Neural cell (in vitro differentiated cells): ENCODE data around the gene CHRDL2. TPM values are rescaled to one million over a fixed set of nuclear protein-coding genes. Genes with fewer than 3 reads are reported as not detected.
"Not testable (repeated sequence)": the region's sequence is repeated elsewhere in the genome, so short reads cannot be mapped to it uniquely, and the experiment has no call there.

Experiments used
- H2AFZ ChIP-seq: fragments of 200-600, 300-800 bp; sonication (generic), shearing (Covaris generic); 2 replicates; pipeline ENCODE4 v1.6.0; 2014; ENCODE audit warnings: low read depth, mild to moderate bottlenecking, antibody characterized with exemption, low read length, moderate library complexity
- H3F3A ChIP-seq: fragments of 200-600 bp; shearing (Covaris generic); 2 replicates; pipeline ENCODE4 v1.6.1; 2016; ENCODE audit warnings: mild to moderate bottlenecking, moderate library complexity, mixed read lengths, antibody characterized with exemption, low read length; ENCODE audit not compliant: insufficient read depth, poor library complexity, severe bottlenecking
- H3K27ac ChIP-seq: fragments of 200-600, 300-800 bp; sonication (generic), shearing (Covaris generic); 2 replicates; pipeline ENCODE4 v1.5.1; 2014; ENCODE audit warnings: mild to moderate bottlenecking, low read length, moderate library complexity
- H3K27me3 ChIP-seq: fragments of 300-800, 200-600 bp; sonication (generic), shearing (Covaris generic); 2 replicates; pipeline ENCODE4 v1.6.0; 2014; ENCODE audit warnings: mild to moderate bottlenecking, low read depth, low read length, moderate library complexity; ENCODE audit not compliant: insufficient read depth
- H3K36me3 ChIP-seq: fragments of 300-800, 200-600 bp; sonication (generic), shearing (Covaris generic); 2 replicates; pipeline ENCODE4 v1.5.1; 2014; ENCODE audit warnings: mild to moderate bottlenecking, antibody characterized with exemption, low read length, moderate library complexity; ENCODE audit not compliant: insufficient read depth
- H3K4me2 ChIP-seq: fragments of 300-800, 200-600 bp; sonication (generic), shearing (Covaris generic); 2 replicates; pipeline ENCODE4 v1.6.0; 2014; ENCODE audit warnings: mild to moderate bottlenecking, low read length
- H3K4me3 ChIP-seq: fragments of 300-800, 200-600 bp; sonication (generic), shearing (Covaris generic); 2 replicates; pipeline ENCODE4 v1.5.1; 2014; ENCODE audit warnings: mild to moderate bottlenecking, low read length, moderate library complexity
- H3K79me2 ChIP-seq: fragments of 200-600 bp; shearing (Covaris generic); replicated peaks from 2 replicates; pipeline ENCODE4 v1.6.0; 2014; ENCODE audit warnings: mild to moderate bottlenecking, low read length, moderate library complexity; ENCODE audit not compliant: insufficient read depth
- H3K9ac ChIP-seq: fragments of 300-800, 200-600 bp; sonication (generic), shearing (Covaris generic); 2 replicates; pipeline ENCODE4 v1.6.1; 2016; ENCODE audit warnings: mild to moderate bottlenecking, low read length, mixed read lengths
- H3K9me2 ChIP-seq: fragments of 200-600 bp; shearing (Covaris generic); 2 replicates; pipeline ENCODE4 v1.6.1; 2016; ENCODE audit warnings: mild to moderate bottlenecking, low read length, mixed read lengths; ENCODE audit not compliant: insufficient read depth
- H3K9me3 ChIP-seq: fragments of 200-600, 300-800 bp; sonication (generic), shearing (Covaris generic); 2 replicates; pipeline ENCODE4 v1.6.1; 2016; ENCODE audit warnings: mild to moderate bottlenecking, mixed run types, low read length, moderate library complexity, mixed read lengths
- H4K20me1 ChIP-seq: fragments of 200-600 bp; shearing (Covaris generic); 2 replicates; pipeline ENCODE4 v1.6.1; 2016; ENCODE audit warnings: mild to moderate bottlenecking, mixed run types; ENCODE audit not compliant: insufficient read depth
- CTCF ChIP-seq: fragments of 450-650 bp; IDR thresholded peaks from 2 replicates; pipeline ENCODE4 v1.5.1; 2014; ENCODE audit warnings: antibody characterized with exemption, mild to moderate bottlenecking, moderate library complexity; ENCODE audit not compliant: poor library complexity, severe bottlenecking
- EP300 ChIP-seq: fragments of 450-650 bp; conservative IDR thresholded peaks from 2 replicates; pipeline ENCODE4 v1.6.1; 2014; ENCODE audit warnings: antibody characterized with exemption, mild to moderate bottlenecking, moderate library complexity; ENCODE audit not compliant: poor library complexity, severe bottlenecking
- EZH2 ChIP-seq: fragments of 200-600, 300-800 bp; shearing (Covaris generic), sonication (generic); IDR thresholded peaks from 2 replicates; pipeline ENCODE4 v1.6.1; 2014; ENCODE audit warnings: antibody characterized with exemption, low read length, borderline replicate concordance, mild to moderate bottlenecking; ENCODE audit not compliant: insufficient read depth, poor library complexity, severe bottlenecking
- MXI1 ChIP-seq: fragments of 450-650 bp; conservative IDR thresholded peaks from 2 replicates; pipeline ENCODE4 v1.6.1; 2014; ENCODE audit warnings: antibody characterized with exemption, mild to moderate bottlenecking; ENCODE audit not compliant: poor library complexity, severe bottlenecking
- POLR2AphosphoS5 ChIP-seq: IDR thresholded peaks from 2 replicates; pipeline ENCODE4 v1.6.1; 2012
- RAD21 ChIP-seq: fragments of 450-650 bp; conservative IDR thresholded peaks from 2 replicates; pipeline ENCODE4 v1.6.1; 2014; ENCODE audit warnings: antibody characterized with exemption, mild to moderate bottlenecking, moderate library complexity
- REST ChIP-seq: IDR thresholded peaks from 2 replicates; pipeline ENCODE4 v1.6.1; 2012; ENCODE audit warnings: borderline replicate concordance
- SMC3 ChIP-seq: fragments of 450-650 bp; conservative IDR thresholded peaks from 2 replicates; pipeline ENCODE4 v1.6.1; 2014; ENCODE audit warnings: antibody characterized with exemption, mild to moderate bottlenecking, moderate library complexity; ENCODE audit not compliant: poor library complexity
- TAF1 ChIP-seq: IDR thresholded peaks from 2 replicates; pipeline ENCODE4 v1.6.1; 2012; ENCODE audit warnings: low read depth
- polyA plus RNA-seq: library from polyadenylated mRNA; depleted of rRNA; stranded (reverse); fragments of >200 nt; gene quantifications from 2 replicates; pipeline ENCODE4 v1.2.3, GENCODE V29; 2014

CHRDL2 gene
- polyA plus RNA-seq, 1 donor from 2014 or later: not detected

- H4K20me1 ChIP-seq: no peaks in the 10 kb centered on the region
- no peaks in the 10 kb centered on the region for H3K9me2 ChIP-seq
- H3K4me3 ChIP-seq: no peak overlapping the region
- no peaks in the 10 kb centered on the region for H3K9me3 ChIP-seq
- no peak overlapping the region for H2AFZ ChIP-seq
- H3F3A ChIP-seq: no peaks in the 10 kb centered on the region
- no peaks in the 10 kb centered on the region for H3K27me3 ChIP-seq
- H3K79me2 ChIP-seq: peaks cover 53% of the 10 kb centered on the region
- no peak for TF ChIP-seq SMC3
- TF ChIP-seq CTCF: no peak
- TF ChIP-seq REST: no peak
- no peak for TF ChIP-seq EP300
- no peak for TF ChIP-seq POLR2AphosphoS5
- TF ChIP-seq MXI1: no peak
- no peak for TF ChIP-seq TAF1
- TF ChIP-seq RAD21: no peak
- no peak for TF ChIP-seq EZH2
- H3K4me2 ChIP-seq: no peak overlapping the region
- H3K36me3 ChIP-seq: no peaks in the 10 kb centered on the region
- no peak overlapping the region for H3K9ac ChIP-seq
- no peak overlapping the region for H3K27ac ChIP-seq
These were observed 23.5 kb upstream of the CHRDL2 start for GRCh38 chr11:74754507-74755252.

- peaks cover 53% of the 10 kb centered on the region for H3K79me2 ChIP-seq
- H3K9me2 ChIP-seq: no peaks in the 10 kb centered on the region
- no peaks in the 10 kb centered on the region for H4K20me1 ChIP-seq
- no peaks in the 10 kb centered on the region for H3K36me3 ChIP-seq
- H3K4me3 ChIP-seq: no peak overlapping the region
- H2AFZ ChIP-seq: no peak overlapping the region
- no peak for TF ChIP-seq EZH2
- TF ChIP-seq MXI1: no peak
- TF ChIP-seq CTCF: no peak
- no peak for TF ChIP-seq SMC3
- no peak for TF ChIP-seq POLR2AphosphoS5
- no peak for TF ChIP-seq RAD21
- TF ChIP-seq TAF1: no peak
- TF ChIP-seq REST: no peak
- TF ChIP-seq EP300: no peak
- no peaks in the 10 kb centered on the region for H3F3A ChIP-seq
- H3K4me2 ChIP-seq: no peak overlapping the region
- no peaks in the 10 kb centered on the region for H3K27me3 ChIP-seq
- no peak overlapping the region for H3K27ac ChIP-seq
- H3K9ac ChIP-seq: no peak overlapping the region
- H3K9me3 ChIP-seq: no peaks in the 10 kb centered on the region
These were observed 20.1 kb upstream of the CHRDL2 start for GRCh38 chr11:74751303-74751702.

- not testable (repeated sequence) for H4K20me1 ChIP-seq, H3K27ac ChIP-seq, H3K4me3 ChIP-seq, H3K4me2 ChIP-seq, H3F3A ChIP-seq, H3K27me3 ChIP-seq, H3K9me2 ChIP-seq, H2AFZ ChIP-seq, H3K9ac ChIP-seq, H3K36me3 ChIP-seq, H3K9me3 ChIP-seq
- H3K79me2 ChIP-seq: peaks cover 47% of the 10 kb centered on the region
These were observed 19.4 kb upstream of the CHRDL2 start for GRCh38 chr11:74750598-74750997.
